GM04503 (cell line): Measurements from ENCODE around the gene PKD2L2.
"Not testable (repeated sequence)": the region's sequence is repeated elsewhere in the genome, so short reads cannot be mapped to it uniquely, and the experiment has no call there.

Experiments used
- DNase-seq: peaks from one replicate; pipeline ENCODE4 v3.0.0-alpha.2; 2012; ENCODE audit warnings: low read depth

Gene PKD2L2

GRCh38 chr5:137957948-137958347 lies 68.7 kb downstream of the PKD2L2 start:
- DNase-seq = no peak

DNA sequence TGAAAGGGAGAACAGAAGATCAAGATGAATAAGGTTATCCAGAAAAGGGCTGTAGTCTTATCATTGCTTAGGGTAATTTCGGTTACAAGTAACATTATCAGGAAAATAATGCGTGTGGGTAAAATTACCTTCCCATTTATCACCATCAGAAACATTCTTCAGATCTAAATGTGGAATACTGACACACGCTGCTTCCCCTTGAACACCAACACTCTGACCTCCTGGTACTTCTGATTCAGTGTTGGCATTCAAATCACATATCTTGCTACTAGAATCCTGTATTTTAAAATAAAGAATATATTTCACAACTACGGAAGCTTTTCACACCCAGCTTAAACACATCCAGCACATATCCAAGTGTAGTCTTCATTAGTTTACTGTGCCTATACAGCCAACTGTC lies 70.2 kb downstream of the PKD2L2 start:
- DNase-seq = no peak

- no peak for DNase-seq
Observed at GRCh38 chr5:137960141-137960540, 70.9 kb downstream of the PKD2L2 start.

DNA sequence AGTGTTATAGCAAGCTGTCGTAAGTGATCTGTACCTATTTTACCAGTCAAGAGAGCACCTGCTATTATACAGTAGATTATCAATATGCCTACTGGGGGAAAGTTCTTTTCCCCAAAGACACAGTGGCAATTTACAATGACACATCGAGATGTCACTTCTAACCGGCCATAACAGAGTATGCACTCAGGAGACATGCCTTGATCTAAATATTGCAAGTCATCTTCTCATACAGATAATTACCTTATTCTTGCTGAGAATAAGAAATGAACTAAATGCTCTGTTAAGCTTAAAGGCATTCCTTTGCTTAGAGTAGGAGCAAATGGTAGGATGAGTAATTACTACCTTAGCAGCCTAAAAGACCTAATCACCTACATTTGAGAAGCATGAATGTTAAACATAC lies 71.6 kb downstream of the PKD2L2 start:
- no peak for DNase-seq

DNA sequence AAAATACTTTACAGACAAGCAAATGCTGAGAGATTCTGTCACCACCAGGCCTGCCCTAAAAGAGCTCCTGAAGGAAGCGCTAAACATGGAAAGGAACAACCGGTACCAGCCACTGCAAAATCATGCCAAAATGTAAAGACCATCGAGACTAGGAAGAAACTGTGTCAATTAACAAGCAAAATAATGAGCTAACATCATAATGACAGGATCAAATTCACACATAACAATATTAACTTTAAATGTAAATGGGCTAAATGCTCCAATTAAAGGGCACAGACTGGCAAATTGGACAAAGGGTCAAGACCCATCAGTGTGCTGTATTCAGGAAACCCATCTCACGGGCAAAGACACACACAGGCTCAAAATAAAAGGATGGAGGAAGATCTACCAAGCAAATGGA lies 81.1 kb downstream of the PKD2L2 start:
- DNase-seq = not testable (repeated sequence)

- no peak for DNase-seq
Observed at GRCh38 chr5:137975208-137975607, 86.0 kb downstream of the PKD2L2 start.

GRCh38 chr5:137989419-137989818 lies 100.2 kb downstream of the PKD2L2 start:
- no peak for DNase-seq
